ENCODE results near the gene FGF1.

The FGF1 gene

DNA sequence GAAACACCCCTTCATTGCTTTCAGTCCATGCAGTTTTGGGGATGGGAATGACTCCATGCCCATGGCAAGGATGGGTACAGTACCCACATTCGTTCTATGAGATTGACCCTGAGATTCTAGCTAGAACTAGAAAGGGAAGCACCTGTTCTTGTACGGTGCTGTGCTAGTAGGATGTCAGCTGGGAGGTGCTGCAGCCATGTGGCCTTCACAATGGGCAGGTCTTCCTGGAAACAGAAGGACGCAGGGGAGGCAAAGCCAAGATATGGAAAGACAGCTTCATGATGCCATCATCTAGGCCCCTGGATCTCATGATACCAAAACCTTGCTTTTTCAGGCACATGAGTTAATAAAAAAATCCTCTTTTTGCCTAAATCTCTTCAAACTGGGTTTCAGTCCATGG is 10.5 kb upstream of the FGF1 start:
- DNase-seq, result no peak

DNA sequence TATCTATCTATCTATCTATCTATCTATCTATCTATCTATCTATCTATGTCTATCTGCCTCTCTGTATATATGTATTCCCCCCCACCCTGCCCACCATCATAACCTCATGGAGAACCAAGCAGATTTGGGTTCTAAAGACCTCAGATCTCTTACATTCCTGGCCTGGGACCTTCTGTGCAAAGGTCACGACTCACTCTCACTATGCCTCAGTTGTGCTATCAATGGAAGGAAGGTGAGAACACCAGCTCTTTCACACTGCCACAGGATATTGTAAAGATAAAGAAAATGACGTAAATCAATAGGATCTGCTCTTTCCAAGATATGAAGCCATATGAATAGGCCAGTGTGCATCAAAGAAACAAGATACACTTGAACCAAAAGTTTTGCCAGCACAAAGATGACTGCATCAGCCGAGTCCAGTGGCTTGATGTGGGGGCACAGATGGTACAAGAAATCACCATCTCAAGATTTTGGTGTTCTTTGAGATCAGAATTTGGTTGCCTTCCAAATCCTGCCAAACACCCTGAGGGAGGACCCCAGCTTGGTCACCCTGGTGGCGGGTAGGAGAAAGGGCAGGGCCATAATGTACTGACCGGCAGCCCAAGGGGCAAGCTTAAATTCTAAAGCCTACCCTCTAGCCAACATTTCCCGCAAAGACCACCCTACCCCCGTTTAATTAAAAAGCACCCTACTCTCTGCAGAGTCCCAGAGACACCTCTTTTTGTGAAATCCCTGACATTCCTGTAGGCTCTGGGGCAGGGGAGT is 8.4 kb upstream of the FGF1 start:
- no peak for DNase-seq

DNA sequence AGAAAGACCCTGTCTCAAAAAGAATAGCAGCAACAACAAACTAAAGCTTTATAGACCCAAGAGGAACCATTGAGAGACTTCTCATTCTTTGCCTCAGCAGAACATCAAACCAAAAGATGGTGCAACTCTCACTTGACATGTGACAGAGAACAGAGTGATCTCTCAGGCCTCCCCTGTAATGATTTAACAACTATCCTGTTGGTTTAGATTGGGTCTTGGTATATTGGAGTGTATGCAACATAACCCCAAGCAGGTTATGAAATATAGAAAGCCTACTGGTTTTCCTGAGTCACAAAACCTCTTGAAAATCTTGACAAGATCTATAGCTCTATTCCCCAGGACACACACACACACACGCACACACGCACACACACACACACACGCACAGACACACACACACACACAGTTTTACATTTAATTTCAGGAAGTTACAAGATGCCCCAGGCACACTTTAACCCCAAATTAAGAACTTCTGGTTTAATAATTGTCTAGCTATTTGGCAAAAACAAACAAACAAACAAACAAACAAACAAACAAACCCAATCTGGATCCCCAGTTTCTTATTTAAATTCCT is 6.5 kb upstream of the FGF1 start:
- peak in 1 of 5 experiments; percentile 7 for DNase-seq

DNA sequence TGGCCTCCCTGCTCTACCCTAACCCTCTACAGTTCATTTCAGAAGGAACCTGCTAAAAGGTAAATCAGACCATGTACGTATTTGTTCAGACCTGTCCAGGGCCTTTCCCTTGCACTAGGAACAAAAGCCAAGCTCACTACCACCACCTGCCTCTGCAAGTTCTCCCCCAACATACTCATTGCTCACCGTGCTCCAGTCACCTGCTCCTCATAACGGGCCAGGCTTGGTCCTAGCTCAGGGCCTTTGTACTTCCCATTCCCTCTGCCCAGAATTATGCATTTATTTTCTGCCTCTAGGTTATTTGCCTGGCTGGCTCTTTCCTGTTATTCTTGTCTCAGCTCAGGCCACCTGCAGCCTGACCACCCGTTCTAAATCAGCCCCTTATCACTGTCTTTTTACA is 4.8 kb upstream of the FGF1 start:
- DNase-seq, result no peak

DNA sequence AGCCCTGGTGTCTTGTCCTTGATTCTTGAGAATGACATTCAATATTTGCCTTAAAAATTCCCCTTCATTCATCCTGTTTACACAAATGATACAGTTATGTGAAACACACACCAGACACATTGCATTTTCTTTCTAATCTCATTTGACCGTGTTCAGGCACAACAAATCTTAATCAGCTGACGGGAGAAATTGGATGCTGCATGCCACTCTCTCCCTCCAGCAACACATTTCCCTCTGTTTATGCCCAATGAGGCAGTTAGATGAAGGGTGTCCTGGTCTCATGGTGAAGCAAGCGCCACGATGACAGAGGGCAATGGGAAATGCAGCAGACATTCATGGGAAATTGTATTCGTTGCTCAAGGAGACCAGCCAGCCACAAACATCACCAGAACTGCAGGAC is 3.2 kb upstream of the FGF1 start:
- DNase-seq, result no peak

DNA sequence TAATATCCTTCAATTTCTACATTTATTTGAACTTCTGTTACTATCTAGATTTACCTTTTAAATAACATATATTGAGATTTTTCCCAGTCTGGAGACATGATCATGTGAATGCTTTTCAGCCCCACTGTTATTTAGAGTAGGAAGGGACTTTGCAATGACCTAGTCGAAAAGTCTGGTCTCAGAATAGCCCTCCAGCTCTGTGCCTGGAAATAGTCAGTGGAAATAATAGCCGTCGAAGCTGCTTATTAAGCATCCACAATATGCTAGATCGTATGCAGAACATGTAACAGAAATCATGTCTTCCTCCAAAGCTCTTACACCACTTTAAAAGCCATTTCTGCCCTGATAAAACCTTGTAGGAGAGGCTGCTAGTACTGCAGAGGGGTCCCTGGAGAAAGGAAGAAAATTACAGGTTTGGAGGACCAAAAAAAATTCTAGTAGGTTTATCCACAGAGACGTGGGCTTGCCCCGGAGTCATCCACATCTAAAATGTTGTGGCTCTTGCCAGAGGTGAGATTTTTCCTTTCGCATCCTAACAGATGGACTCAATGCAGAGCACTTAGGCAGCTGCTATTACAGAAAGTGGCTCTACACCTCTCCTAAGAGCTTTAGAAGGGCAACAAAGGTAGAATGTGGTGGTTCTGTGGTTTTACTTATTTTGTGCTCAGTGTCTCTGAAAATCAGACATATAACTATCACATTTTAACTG is 2.5 kb upstream of the FGF1 start:
- DNase-seq, result no peak

DNA sequence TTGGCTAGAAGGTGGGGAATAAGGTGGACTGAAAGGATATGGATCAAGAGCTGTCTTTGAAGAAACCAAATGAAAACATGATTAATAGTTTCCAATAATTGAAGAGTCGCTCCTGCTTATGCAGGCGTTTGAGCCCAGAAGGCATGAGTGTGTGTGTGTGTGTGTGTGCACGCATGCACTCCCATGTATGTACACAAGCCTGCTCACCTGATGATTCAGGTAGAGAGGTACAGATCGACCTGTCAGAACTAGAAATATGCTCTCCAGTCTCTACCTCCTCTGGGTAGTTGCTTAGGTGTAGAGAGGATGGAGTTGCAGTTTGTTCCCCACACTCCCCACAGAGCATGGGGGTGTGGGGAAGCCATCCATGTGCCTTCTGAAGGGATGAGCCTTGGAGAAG is 1.1 kb upstream of the FGF1 start:
- DNase-seq, result no peak

DNA sequence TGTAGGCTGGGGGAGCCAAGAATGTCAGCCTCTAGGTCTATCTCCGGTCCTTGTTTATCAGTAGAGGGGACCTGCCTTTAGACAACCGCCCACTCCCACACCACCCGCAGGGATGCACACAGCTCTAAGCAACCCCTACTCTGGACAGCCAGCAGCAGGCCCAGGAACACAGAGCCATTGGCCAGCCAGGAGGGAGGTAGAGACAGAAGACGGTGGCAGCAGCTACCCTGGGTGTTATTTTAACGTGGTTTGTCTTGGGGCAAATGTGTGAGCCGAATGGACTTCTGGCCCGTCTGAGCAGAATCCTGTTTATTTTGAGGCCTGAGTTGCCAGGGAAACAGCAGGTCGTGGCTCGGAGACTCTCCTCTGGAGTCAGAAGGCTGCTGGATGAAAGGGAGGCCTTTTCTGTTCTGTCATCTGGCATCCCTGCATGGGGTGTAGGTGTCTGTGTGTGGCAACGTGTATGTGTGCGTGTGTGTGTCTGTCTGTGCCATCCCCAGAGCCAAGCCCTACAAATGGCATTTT is 382 bp upstream of the FGF1 start:
- no peak for DNase-seq

DNA sequence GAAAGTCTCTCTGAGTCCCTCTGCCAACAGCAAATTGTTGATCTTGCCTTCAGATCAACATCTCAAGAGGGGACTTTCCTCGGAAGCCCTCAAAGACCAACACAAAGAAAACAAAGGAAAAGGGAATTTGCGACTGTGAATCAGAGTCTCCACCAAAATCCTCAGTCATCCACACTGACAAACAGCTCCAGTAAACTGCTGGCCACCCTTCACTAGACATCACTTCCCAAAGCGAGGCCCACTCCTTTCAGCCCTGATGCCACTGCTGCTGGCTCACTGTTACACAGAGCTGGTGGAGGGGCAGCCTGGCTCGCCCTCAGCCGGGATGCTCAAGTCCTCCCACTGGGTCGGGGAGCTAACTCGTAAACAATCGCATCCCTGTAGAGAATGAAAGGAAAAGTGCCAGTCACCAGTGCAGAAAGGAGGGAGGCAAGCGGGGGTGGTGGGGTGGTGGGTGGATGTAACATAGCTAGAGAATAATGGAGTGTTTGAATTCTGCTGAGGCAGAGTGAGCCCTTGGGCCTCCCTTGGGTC is 1.3 kb downstream of the FGF1 start:
- DNase-seq, result no peak

DNA sequence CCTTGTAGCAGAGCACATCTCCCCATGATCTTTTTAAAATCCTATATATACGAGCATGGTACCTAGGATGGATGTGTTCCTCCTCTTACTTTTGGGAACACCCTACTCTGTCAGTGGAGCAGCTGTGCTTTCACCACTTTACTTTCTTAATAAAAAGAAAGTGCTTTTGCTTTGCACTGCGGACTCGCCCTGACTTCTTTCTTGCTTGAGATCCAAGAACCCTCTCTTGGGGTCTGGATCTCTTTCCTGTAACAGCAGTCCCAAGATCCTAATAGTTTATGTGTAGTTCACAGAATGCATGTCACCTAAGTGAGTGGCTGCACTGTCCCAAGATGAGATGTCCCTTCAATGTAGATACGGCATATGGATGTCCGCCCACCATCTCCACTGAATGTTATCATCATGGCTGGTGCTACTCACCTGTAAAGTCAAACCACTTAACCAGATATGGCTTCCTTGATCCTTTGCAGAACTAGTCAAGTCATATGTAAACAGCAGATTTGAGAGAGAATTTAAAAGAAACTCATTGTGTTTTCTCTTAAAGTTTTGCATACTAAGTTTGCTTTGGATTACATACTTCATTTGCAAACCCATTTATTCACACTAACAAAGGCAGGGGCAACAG is 1.9 kb downstream of the FGF1 start:
- DNase-seq, result no peak

DNA sequence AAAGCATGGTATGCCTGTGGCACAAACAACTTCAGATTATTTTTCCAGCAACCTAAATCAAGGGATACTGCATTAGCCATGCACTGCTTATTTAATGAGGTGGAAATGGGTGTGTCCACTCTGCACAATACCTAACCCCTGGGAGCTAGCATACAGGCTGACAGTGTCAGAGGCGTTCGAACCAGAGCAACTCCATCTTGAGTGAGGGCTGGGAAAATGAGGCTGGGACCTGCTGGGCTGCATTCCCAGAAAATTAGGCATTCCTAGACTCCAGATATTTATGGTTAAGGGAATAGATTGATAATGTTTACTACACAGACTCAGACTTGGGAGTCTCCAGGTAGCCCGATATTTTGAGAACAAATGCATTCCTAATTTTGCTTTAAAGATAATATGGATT is 2.8 kb downstream of the FGF1 start:
- DNase-seq, result no peak

DNA sequence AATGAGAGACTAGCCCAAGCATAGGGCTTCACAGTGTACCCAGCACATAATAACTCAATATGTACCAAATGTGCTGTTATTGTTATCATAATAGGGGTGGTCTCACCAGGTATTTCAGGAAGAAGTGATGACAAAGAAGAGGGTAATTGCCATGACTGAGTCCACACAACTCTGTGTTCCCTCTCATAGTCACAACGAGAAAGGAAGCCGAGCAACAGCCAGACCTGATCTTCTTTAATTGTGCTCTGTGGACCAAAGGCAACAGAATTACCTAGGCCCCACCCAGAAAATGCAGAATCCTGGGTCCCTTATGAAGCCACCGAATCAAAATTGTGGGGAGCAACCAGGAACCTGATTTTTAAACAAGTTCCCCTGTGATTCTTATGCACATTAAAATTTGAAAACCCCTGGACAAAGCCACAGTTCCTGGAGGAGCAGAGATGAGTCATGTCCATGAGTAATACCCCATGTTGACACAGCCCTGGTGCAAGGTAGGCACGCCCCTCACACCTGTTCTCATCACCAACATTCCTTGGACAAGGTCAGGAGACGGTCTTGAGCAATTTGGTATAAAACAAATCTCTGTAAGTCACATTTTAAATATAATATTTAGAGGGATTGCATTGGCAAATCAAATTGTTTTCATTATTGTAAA is 5.2 kb downstream of the FGF1 start:
- DNase-seq, result no peak

DNA sequence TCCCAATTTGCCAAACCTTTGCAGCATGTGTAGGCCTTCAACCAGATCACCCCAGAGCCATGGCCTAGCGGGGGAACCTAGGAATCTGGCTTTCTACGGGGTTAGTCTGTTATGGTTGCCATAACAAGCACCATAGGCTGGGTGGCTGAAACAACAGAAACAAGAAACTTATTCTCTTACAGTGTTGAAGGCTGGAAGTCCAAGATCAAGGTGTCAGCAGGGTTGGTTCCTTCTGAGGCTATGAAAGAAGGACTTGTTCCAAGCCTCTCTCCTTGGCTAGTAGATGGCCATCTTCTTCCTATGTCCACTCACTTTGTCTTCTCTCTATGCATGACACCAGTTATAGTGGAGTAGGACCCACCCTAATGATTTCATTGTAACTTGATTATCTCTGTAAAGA is 6.1 kb downstream of the FGF1 start:
- DNase-seq, result no peak

DNA sequence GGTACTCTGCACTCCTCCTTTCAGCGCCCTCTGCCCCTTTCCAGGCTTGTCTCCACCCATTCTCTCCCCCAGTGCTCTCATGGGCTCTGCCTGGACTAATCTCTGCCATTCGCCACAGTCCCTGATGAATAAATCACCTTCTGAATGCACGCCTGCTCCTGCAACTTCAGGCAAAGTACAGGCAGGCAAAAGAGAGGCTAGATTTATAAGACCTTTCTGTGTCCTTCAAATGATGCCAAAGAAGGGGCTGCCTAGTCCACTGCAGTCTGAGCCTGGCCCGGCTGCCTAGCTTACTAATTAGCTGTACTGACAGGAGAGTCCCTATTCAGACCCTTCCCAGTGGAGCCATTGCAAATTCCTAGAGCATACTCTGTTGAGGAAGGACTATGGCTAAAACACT is 7.4 kb downstream of the FGF1 start:
- DNase-seq, result no peak

DNA sequence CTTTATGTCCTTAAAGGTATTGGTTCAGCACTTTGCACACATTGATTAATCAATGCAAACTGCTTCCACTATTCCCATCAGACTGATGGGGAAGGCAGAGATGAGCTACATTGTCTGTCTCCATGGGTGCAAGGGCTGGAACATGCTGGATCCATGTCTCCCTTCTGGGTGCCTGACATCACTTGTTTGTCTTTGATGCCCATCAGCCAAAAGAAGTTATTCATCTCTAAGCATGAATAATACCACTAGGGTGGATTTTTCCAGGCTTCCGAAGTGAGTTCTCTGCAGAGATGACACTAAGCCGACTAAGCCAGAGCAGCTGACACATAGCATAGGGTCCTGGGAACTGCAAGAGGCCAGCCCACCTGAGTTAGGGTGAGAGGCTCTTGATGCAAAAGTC is 8.7 kb downstream of the FGF1 start:
- DNase-seq, result no peak

DNA sequence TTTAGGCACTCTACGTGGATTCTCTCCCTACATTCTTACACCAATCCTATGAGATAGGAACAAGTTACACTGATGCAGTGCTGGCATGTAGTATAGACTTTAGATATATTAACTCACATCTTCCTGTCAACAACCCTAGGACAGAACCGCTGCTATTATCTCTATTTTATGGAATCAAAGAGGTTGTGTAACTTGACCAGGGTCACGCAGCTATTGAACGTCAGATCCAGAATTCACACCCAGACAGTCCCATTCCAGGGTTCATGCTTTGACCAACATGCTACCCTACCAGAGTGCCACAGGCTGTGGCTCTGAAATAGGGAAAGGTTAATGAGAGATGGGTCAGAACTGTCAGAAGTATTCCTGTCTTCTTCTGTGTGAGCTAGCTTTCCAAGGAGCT is 9.6 kb downstream of the FGF1 start:
- DNase-seq, result no peak

DNA sequence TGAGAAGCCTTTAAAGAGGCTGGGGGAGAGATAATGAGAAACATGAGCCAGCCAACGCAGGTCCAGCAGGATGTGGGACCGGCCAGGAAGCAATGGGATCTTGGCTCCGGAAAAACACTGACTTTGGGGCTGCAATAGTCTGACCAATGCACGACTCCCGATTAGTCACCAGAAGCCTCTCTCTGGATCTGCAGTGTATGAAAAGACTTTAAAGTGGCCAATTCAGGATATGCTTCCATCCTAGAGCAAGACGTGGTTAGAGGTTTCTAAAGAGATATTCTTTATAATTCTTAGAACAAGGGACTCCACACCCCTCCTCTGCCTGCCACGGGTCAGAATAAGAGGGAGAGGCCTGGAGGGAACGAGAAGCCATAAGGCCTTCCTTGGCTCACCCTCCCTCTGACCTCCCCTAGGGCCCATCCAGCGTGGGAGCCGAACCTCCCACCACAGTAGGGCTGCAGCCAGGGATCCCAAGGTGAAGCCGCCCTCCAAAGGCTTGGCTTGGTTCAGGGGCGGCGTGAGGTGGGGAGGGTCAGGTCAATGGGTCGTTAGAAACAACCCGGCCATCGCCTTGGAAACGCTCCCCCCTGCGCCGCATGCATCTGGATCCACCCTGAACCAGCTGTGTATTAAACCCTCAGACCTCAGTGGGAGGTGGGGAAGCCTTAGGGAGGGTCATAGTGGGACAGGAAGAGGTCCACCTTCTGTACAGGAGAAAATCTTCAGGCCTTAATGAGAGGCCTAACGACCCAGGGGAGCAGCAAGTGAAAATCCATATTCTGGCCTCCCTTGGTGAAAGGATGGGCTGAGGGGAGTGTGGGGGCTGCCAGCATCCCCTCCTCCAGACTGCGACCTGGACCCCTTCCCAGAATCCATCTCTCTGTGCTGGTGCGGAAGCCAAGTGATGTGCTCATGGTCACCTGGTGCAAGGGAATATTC is 11.1 kb downstream of the FGF1 start:
- DNase-seq, result no peak

DNA sequence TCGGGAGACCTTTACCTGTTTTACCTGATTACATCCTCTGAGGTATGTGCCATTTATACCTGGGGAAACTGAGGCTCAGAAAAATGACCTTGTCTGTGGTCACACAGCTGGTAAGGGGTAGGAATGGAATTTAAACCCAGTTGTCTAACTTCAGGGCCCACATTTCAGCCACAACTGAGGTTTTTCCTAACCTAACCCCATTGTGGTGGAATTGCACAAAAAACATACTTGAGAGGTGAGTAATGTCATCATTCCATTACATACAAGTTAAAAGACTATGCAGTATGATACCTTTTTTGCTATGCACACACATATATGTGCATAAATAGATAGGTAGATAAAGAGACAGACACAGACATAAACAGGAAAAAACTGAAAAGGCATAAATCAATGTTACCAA is 14.1 kb downstream of the FGF1 start:
- no peak for DNase-seq

DNA sequence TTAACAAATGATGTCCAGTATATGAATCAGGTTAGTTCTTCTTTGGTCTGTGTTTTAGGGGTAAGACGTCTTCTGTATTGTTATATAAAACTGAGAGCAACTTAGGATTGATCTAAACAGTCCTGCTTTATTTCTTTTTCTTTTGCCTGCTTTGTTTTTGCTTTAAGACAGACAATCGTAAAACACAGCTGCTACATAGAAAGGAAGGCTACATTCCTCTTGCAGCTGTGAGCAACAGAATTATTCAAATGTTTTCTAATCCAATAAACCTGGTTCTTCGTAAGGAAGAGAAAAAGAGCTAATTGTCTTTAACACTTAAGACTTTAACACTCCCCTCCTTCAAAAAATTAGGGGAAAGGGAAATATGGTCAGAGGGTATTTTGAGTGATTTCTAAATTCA is 14.6 kb downstream of the FGF1 start:
- no peak for DNase-seq

DNA sequence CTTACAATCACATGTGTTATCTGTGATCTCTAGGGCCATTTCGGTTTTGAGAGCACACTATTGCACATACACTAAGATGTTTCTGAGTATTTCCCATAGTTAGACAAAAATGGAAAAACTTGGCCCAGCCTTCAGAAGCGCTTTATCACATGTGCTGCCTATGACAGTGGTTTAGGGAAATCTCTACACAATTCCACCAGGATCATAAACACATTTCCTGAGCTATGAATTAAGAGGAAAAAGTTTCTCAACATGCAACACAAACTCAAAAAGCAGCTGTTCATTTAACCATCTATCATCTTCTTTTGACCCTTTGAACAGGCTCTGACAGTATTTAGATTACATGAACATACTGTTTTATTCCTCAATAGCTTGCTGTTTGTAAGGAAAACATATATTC is 15.1 kb downstream of the FGF1 start:
- DNase-seq, result no peak

DNA sequence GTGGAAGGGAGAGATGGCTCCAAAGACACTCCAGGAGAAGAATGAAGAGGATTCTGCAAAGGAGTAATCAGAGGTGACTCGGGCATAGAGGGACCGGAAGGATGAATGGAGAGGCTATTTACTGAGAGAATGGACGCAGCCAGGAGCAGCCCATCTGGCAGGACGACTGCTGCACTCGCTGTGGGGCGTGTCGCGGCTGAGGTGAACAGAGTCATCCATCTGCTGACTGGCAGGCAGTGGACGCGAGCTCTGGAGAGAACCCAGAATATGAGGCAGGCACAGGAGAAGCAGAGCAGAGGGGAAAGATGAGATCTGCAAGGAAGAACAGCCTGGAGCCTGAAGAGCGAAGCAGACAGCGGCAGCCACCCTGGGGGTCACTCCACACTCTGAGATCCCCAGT is 16.4 kb downstream of the FGF1 start:
- no peak for DNase-seq

DNA sequence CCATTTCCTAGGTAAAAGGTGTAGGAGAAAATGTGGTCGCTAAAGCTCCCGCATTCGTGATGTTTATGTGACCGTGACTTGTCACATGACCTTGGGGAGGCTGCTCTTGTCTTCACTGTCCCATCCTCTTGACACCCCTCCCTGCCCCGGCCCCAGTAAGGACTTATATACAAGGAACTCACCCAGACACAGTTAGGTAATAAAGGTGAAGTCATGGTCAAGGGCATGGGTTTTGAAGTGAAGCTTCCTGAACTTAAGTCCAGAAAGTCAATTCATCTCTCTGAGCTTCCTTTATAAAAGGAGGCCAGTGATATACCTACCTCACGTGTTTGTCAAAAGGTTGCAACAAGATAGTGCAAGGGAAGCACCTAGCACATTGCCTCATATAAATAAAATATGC is 17.6 kb downstream of the FGF1 start:
- DNase-seq, result no peak

Measured in T-helper 2 cell (primary cell).